ENCODE measurements around the gene IL1RAP.

GRCh38 chr3:190618330-190619030 is 104.6 kb downstream of the IL1RAP start:
- TF ChIP-seq CTCF (IDR thresholded peaks at IDR 0.05) (no peak), ZFX (IDR thresholded peaks at IDR 0.05; ENCODE audit: borderline replicate concordance) (no peak)
